ACHN (cell line): ENCODE results near the gene KIAA1958.

Source experiments
- DNase-seq: peaks from one replicate; pipeline ENCODE4 v3.0.0-alpha.2; 2015
- in situ Hi-C: cut with HindIII; loops from 2 replicates; pipeline ENCODE4 v1.10.0; 2017; ENCODE audit warnings: low sequenced_read_pairs, low pct_ligation_motif_present, low pct_unique_long_range_greater_than_20kb

The KIAA1958 gene

DNA sequence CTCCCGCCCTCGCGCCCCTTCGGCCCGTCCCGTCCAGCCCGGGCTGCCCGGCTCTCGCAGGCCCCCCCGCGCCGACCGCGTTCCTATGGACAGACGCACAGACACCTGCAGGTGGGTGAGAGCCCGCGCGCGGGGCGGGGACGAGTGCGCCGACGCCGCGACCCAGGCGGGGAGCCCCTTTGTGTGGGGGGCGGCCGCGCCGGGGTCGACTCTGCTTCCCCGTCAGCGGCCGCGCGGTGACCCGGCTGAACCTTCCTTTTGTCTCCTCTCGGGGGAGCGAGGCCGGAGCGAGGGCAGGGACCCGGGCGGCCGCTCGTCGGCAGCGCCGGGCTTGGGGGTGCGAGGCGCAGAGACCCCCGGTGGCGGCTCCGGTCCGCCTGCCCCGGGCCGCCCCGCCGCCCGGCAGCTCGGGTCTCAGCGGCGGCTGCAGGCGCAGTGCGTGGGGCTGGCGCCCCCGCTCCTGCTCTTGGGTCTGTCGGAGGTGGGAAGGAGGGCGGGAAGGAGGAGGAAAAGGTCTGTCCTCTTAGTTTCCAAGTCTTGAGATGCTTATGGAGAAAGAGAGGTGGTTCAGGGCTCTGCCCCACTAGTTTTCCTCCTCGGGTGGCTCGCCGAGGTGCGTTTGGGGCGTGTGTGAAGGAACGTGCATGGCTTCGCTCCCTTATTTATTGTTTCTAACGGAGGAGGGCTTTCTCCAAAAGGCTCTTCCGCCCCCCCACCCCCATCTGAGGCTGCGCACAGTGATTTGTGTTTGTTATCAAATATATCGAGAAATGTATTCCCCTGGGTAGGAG lies 576 bp downstream of the KIAA1958 start:
- in situ Hi-C loops, result no loop called here
- peak; percentile 54 for DNase-seq

DNA sequence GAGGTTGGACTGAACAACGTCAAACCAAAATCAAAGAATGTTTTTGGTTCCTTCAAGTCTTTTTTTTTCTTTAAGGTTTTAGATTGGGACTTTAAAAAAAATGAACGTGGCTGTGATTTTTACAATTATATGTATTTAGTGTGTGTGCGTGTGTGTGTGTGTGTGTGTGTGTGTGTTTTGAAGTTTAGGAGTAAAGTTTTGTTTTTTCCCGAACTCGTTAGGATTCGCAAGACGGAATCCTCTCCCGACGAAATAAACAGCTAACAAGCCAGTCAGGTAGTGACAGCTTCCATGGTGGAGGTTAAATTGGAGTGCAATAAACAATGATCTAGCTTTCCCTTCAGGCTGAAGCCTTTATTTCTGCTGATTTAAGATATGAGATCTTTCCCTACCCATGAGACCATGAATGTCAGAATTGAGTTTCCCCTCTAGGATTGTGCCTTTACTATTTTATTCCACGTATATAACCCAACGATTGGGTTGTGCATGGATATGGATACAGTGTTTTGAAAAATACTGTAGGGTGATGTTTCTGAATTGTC lies 1.2 kb downstream of the KIAA1958 start:
- in situ Hi-C loops, result no loop called here
- DNase-seq, result peak; percentile 25

DNA sequence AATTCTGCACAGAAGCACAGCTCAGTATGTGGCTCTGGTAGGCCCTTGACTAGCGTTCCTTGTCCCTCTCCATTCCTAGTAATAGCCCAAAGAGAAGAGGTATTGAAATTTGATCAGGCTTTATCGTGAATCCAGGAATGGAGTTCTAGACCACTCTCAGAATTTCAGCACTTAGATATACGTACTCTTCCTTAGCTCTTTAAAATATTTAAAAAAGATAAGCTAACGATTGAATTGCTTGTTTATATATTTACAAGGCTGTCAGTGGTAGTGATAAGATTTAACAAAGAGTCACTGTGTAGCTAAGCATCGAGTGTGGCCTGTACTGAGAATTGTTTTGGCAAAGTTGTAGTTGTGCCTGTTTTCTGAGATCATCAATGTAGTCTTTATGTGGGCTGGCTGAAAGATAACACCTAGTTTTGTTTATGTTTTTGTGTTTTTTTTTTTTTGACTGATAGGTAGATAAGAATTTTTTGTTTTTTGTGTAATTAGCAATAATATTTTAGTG lies 2.5 kb downstream of the KIAA1958 start:
- no peak for DNase-seq
- in situ Hi-C loops, result no loop called here

DNA sequence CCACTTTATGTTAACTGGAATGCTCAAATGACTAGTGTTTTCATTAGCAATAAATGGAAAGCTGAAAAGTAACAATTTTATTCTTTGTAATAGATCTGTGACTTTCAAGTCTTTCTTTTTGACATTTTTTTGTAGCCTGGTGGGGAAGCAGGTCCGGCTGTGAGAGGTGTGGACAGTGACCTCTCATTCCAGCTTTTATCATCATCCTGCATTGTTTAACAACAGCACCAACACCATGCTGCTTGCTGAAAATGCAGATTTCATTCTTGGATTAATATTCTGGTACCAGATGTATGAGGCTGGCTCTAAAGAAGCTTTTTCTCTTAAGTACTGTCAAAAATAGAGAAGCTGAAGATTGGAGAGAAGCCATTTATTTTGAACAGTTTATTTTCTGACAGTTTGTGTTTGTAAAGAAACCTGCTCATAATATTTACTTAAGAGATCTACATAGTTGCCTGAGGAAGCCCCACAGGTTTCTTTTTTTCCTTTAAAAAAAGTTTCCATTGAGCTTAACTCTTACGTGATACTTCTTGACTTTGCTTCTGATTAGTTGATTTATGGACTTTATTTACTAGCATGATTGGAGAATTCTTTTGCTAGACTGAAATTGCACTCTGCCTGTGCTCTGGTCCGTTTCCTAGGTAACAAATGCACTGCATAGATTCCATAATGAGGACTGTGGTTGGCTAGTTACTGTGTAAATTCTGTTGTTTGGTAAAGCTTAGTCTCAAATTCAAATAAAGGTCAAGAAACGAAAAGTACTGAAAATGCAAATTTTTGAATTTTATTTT lies 3.4 kb downstream of the KIAA1958 start:
- no peak for DNase-seq

DNA sequence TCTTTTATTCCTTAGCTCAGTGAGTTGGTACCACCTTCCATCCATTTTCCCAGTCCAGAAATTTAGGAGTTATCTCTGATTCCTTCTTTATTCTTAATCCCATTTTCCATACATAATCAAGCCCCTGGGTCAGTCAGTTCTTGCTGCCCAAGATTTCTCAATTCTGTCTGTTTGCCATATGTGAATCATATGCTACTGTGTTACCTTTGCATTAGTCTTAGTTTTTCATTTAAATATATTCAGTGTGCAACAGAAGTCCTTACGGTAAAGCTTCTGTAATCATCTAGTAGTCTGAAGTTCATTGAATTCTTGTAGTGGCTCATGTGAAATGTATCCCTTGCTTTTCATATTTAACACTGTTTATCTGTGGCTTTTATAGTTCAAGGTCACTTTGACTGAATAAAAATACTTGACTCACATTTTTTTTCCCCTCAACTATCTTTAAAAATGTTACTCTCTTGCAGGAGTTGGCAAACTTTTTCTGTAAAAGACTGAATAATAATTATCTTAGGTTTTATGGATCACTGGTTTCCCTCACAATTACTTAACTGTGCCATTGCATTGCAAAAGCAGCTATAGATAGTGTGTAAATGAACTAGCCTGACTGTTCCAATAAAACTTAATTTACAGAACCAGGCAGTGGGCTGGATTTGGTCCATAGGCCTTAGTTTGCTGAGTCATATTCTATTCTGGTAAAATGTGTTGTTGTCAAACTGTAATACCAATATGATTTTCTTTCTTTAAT lies 6.9 kb downstream of the KIAA1958 start:
- DNase-seq, result no peak
- in situ Hi-C loops, result no loop called here

More for the DNA sequence above, 3.4 kb downstream of the KIAA1958 start:
- in situ Hi-C loops, result no loop called here

DNA sequence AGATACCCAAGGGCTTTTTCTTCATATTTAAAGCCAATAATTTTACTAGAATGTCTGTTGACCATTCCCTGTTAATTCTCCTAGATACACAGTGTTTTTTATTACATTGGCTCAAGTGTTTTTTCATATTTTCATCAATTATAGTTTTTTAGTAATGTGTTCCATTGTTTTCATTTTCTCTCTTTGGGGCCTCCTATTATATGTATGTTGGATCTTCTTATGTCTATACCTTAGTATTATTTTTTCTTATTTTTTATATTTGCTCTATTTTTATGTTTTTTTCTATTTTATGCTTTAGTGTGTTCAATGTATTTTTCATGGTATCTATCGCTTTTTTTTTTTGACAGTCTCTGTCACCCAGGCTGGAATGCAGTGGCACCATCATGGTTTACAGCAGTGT lies 7.5 kb downstream of the KIAA1958 start:
- in situ Hi-C loops, result no loop called here
- no peak for DNase-seq

DNA sequence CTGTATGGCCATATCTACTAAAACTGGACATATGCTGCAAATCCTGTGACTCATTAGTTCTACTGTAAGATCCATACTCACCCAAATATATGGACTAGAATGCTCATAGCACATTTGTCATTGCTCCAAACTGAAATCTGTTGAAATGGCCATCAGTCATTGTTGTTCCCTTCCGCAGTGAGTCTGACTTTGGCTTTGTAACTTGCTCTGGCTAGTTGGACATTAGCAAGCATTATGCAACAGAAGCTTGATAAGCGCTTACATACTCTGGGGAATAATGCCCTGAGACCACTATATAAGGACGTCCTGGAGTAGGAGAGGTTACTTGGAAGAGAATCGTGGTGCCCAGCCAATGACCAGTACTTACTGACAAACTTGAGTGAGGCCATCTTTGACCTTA lies 9.0 kb downstream of the KIAA1958 start:
- no peak for DNase-seq
- in situ Hi-C loops, result no loop called here

DNA sequence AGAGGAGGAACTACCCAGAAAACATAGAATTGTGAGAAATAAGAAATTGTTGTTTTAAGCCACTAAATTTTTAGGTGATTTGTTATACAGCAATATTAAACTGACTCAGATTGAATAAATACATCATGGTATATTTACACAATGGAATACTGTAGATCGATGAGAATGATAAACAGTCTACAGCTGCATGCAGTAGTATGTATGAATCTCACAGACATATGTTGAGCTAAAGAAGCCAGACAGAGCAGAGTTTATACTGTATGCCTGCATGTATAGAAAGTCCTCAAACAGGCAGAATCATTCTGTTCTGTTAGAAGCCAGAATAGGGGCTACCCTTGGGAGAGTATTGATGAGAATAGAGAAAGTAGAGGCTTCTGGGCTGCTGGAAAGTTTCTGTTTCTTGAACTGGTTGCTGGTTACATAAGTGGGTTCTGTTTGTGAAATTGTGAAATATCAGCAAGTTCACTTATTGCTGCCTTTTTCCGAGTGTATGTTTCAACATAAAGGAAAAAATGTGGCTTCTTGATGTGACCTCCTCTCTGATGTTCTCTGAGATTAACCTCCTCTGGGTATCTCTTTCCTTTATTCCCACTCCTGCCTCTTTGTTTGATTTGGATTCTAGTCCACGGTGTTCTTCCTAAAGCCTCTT lies 9.6 kb downstream of the KIAA1958 start:
- in situ Hi-C loops, result no loop called here
- DNase-seq, result no peak

DNA sequence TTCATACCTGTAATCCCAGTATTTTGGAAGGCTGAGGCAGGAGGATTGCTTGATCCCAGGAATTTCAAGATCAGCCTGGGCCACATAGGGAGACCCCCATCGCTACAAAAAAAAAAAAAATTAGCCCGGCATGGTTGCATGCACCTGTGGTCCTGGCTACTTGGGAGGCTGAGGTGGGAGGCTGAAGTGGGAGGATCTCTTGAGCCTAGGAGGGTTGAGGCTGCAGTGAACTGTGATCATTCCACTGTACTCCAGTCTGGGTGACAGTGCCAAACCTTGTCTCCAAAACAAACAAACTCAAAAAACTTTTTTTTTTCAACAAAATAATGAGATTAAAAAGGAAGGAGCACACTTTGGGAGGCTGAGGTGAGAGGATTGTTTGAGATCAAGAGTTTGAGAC lies 14.2 kb downstream of the KIAA1958 start:
- in situ Hi-C loops, result no loop called here
- no peak for DNase-seq

DNA sequence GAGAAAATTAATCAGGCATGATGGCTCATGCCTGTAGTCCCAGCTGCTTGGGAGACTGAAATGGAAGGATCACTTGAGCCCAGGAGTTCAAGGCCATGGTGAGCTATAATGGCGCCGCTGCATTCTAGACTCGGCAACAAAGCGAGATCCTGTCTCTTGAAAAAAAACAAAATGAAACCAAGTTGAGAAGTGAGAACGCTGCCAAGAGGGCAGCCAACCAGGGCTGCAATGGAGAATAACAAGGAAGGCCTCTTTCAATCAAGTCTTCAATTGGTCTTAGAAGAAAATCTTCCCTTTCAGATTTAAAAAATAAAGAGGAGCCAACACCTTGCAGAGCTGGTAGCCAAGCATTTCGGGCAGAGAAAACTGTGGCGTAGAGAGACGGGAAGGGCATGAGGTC lies 14.7 kb downstream of the KIAA1958 start:
- DNase-seq, result no peak
- in situ Hi-C loops, result no loop called here

DNA sequence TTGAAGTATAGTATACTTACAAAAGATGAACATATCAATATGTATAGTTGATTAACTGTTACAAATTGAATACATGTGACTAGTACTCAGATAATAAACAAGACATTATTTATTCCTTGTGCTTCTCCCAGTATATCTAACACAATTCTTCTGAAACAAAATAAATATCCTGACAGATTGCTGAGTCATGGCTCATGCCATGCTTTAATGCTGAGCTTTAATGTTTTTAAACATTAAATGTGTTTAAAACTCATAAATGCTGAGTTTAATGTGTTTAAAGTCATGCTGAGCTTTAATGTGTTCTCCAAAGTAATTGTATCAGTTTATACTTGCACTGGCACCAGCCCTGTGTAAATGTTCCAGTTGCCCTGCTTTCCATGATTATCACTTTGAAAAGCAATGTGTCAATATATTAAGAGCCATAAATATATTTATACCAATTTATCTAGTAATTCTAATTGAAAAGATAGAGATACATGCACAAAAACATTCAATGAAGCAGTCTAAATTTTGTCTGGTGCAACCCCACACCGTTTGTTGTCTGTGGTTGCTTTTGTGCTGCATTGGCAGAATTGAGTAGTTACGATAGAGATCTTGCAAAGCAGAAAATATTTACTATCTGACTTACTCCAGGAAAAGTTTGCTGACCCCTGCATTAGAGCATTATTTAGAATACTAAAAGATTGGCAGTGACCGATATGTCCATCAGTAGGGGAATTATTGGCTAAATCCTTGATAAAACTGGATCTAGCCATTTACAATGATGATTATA lies 15.7 kb downstream of the KIAA1958 start:
- no peak for DNase-seq
- in situ Hi-C loops, result no loop called here

DNA sequence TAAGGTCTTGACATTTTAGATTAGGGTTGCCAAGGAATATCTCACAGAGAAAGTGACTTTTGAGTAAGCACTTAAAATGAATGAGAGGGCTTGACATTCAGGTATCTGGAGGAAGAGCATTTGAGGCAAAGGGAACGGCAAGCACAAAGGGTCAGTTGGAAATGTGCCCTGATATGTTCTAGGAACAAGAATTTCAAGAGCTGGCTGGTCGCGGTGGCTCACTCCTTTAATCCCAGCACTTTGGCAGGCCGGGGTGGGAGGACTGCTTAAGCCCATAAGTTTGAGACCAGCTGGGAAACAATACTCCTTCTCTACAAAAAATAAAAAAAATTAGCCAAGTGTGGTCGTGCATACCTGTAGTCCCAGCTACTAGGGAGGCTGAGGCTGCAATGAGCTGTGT lies 16.5 kb downstream of the KIAA1958 start:
- DNase-seq, result no peak
- in situ Hi-C loops, result no loop called here

DNA sequence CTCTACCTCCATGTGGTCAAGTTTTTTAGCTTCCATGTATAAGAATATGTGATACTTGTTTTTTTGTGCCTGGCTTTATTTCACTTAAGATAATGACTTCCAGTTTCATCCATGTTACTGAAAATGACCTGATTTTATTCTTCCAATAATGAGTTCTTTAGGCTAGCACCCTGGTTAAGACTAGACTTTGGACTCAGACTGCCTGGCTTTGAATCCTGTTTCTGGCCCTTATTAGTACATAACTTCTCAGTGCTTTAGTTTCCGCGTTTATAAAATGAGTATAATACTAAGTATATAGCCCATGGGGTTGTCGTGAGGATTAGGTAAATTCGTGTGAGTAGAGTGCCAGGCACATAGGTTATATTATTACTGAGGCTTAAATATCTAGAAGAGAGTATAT lies 18.5 kb downstream of the KIAA1958 start:
- DNase-seq, result no peak
- in situ Hi-C loops, result no loop called here

DNA sequence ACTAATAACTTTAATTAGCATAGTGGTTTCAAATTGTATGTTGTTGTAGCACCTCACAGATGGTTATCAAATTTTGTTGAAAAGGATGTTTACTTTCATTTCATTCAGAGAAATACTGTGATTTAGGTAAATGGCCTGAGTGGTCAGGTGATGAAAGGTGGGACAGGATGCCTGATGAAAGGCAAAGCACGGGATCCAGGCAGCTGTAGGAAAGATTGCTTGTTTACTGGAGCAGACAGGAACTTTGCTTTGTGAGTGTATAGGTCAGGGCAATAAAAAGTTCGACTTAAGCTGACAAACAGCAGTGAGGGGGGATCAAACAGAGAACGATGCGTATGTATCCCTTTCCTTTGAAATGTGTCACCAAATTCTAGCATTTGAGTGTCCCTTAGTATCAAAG lies 19.0 kb downstream of the KIAA1958 start:
- DNase-seq, result no peak

DNA sequence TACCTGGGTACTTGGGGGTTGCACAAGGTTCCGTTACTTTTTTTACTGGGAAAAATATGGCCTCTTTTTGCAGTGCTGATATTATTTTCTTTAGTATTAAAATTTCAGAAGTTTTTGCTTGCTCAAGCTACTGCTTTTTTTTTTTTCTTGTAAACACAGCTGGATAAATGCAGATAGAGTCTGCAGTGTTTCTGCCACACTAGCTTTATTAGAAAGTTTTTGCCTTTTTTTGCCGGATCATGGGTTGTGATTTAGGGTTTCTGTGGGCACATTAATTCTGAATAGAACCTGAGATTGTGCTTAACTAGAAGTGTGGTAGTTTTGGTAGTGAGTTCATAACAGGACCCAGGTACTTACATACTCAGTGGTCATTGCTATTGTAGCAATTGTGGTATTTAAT lies 19.9 kb downstream of the KIAA1958 start:
- DNase-seq, result no peak
- in situ Hi-C loops, result no loop called here

More for the DNA sequence above, 19.0 kb downstream of the KIAA1958 start:
- in situ Hi-C loops, result no loop called here

DNA sequence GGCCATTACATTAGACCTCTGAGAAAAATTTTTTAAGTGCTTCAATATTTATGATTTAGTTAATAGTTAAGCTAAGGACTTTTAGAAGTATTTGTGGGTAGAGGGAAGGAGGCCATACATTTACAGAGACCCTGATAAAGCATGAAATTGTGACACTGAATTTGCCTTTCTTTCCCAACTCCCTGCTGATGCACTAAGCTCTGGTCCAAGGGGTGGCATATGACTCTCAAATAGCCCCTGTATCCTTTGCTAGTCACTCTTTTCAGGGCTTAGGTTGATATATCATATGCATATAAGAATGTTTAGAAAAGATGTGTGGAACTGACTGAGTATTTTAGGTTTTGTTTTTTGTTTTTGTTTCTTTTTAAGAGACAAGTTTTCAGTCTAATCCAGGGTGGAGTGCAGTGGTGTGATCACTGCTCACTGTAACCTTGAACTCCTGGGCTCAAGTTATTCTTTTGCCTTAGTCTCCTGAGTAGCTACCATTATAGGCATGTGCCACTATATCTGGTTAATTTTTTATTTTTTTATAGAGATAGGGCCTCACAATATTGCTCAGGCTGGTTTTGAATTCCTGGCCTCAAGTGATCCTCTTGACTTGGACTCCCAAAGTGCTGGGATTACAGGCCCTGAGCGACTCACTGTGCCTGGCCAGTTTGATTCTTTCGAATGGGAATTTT lies 20.5 kb downstream of the KIAA1958 start:
- DNase-seq, result no peak

DNA sequence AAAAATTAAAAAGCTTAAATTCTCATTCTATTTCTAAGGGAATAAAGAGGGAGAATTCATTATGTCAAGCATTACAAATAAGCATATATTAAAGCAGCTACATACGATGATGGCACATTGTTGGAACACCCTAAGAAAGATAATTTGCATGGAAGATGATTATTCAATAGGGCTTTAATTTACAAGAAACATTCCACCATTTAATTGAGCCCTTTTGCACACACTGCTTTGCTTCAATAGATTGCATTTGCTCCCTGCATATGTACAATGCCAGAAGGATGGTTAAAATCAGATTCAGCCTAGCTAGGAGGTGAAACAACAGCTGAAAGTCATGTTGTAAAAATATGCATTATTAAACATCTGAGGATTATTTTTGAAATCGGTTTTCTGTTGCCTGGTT lies 21.8 kb downstream of the KIAA1958 start:
- no peak for DNase-seq

More for the DNA sequence above, 20.5 kb downstream of the KIAA1958 start:
- in situ Hi-C loops, result no loop called here

More for the DNA sequence above, 21.8 kb downstream of the KIAA1958 start:
- in situ Hi-C loops, result no loop called here
